HG03097 (cell line): ENCODE measurements around the gene UTP3.
"Not testable (repeated sequence)": the region's sequence is repeated elsewhere in the genome, so short reads cannot be mapped to it uniquely, and the experiment has no call there.

Experiments used
- ATAC-seq: cut with Tn5 transposase; IDR thresholded peaks from one replicate; pipeline ENCODE4 v1.9.1; 2021; ENCODE audit not compliant: unreplicated experiment, low FRiP score

The UTP3 gene

GRCh38 chr4:70713453-70714078 lies 25.2 kb downstream of the UTP3 start:
- ATAC-seq: peak; percentile 38

GRCh38 chr4:70714079-70714887 lies 26.0 kb downstream of the UTP3 start:
- ATAC-seq: peak; percentile 49

- ATAC-seq: no peak
Measured at GRCh38 chr4:70715097-70715496, 26.8 kb downstream of the UTP3 start.

GRCh38 chr4:70718811-70719604 lies 30.7 kb downstream of the UTP3 start:
- ATAC-seq: no peak

- ATAC-seq: no peak
Measured at GRCh38 chr4:70721747-70722146, 33.4 kb downstream of the UTP3 start, which contains the start of gene RUFY3. Gene RUFY3 (plus strand): TSS chr4:70721964. CDS start chr4:70722574, 610 bp downstream.

- ATAC-seq: no peak
Measured at GRCh38 chr4:70722199-70722791, 34.0 kb downstream of the UTP3 start.

- ATAC-seq: no peak
Measured at GRCh38 chr4:70724463-70724862, 36.1 kb downstream of the UTP3 start.

GRCh38 chr4:70725633-70726032 lies 37.3 kb downstream of the UTP3 start:
- no peak for ATAC-seq

- ATAC-seq: not testable (repeated sequence)
Measured at GRCh38 chr4:70726515-70726914, 38.2 kb downstream of the UTP3 start.

- no peak for ATAC-seq
Measured at GRCh38 chr4:70728091-70728490, 39.8 kb downstream of the UTP3 start.

- ATAC-seq: not testable (repeated sequence)
Measured at GRCh38 chr4:70732878-70733277, 44.5 kb downstream of the UTP3 start.

GRCh38 chr4:70734168-70734954 lies 46.0 kb downstream of the UTP3 start:
- peak; percentile 94 for ATAC-seq

GRCh38 chr4:70734971-70735370 lies 46.6 kb downstream of the UTP3 start:
- no peak for ATAC-seq

GRCh38 chr4:70735915-70736314 lies 47.6 kb downstream of the UTP3 start:
- ATAC-seq: not testable (repeated sequence)

- ATAC-seq: no peak
Measured at GRCh38 chr4:70737006-70737405, 48.7 kb downstream of the UTP3 start.

GRCh38 chr4:70737409-70737808 lies 49.1 kb downstream of the UTP3 start:
- no peak for ATAC-seq

- ATAC-seq: no peak
Measured at GRCh38 chr4:70739496-70740337, 51.4 kb downstream of the UTP3 start.
